LHCN-M2 (cell line): ENCODE measurements around the gene AGAP1. TPM values are rescaled to one million over a fixed set of nuclear protein-coding genes. Genes with fewer than 3 reads are reported as not detected.

Experiments used
- DNase-seq: peaks from one replicate; pipeline ENCODE4 v3.0.0-alpha.2; 2012; ENCODE audit warnings: low read depth
- total RNA-seq: library from RNA; depleted of rRNA; stranded (reverse); fragments of >200 nt; gene quantifications from 2 replicates; pipeline ENCODE4 v1.2.3, GENCODE V29; 2014

AGAP1 gene
- total RNA-seq, 1 experiment from 2014 or later, result 15.2 TPM

DNA sequence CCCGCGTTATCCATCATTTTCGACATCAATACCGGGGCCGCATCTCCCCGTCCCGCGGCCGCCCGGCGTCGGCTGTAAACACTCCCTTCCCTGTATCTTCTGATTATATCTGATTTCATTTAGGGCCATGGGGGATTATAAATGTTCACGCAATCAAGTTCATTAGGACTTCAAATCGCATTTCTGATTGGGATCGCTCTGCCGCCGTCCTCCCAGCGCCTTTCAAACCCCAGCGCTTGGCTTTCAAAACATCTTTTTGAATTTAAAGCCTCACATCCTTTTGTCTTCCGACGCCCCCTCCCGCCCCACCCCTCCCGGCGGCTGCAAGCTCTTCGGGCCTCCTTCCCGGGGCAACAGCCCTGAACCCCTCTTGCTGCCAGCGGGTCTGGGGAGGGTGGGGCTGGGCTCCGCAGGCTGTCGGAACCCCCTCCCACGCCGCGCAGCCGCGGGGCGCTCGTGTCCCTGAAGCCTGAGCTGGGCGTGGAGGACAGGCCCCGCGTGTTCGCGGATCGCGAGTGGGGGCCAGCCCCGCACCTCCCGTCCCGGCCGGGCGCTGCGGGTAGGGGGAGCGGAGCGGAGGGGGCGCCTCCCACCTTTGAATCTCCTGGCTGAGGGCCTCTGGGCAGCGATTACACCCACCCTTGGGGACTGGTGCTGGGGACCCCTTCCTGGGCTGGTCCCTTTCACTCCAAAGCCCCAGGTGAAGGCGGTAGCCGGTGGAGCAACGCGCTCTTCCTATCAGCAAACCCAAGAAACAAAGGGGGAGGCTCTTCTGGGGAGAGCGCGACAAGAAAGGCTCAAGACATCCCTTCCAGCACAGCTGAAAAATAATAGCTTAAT lies 685.6 kb downstream of the AGAP1 start:
- no peak for DNase-seq

DNA sequence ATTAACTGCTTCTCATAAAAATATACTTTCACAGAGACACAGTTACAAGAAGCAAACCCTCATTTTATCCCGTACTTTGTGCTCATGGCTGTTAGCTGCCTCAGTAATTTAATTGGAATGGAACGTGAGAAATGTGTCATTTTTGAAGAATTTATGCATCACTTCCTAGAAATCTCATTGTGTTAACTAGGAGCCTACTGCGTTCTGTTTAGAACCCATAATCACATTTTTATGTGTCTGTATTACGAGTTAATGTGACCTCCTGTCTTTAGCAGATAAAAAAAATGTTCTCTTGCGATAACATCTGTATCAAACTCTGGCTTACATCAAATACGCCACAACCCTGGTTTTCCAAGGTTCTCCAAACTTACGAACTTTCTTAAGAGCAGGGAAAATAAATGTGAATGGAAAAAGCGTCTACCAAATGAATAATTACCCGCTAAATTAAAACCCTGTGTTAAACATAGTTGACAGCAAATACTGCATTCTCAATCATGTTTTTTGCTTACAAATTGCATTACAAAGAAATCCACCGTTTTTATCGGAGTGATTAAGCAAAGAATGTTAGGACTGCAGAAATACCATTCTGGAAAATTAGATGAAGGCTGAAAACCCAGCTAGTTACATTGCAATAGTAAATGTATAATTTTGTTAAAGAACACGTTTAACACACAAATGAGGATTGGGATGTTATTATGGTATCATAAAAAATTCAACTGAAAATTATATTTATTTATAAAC lies 686.4 kb downstream of the AGAP1 start:
- DNase-seq, result peak; percentile 55

GRCh38 chr2:236180831-236181453 lies 687.1 kb downstream of the AGAP1 start:
- peak; percentile 70 for DNase-seq
